A549 (cell line): ENCODE data around the gene TIPARP.
"Not testable (repeated sequence)": the region's sequence is repeated elsewhere in the genome, so short reads cannot be mapped to it uniquely, and the experiment has no call there.

ENCODE experiments used
- CEBPB ChIP-seq, 2 experiments: fragments of >200 bp in 1 of 2; sonication (Bioruptor Twin) in 1 of 2; formaldehyde crosslinking in 1 of 2; IDR thresholded peaks; 2 replicates each; pipeline ENCODE4 v1.6.1; 2012 to 2016
- MYC ChIP-seq: IDR thresholded peaks from 2 replicates; pipeline ENCODE4 v1.6.1; 2012; ENCODE audit warnings: mild to moderate bottlenecking, inconsistent platforms, low read length, improper control_type of control experiment, borderline replicate concordance
- RFX5 ChIP-seq: fragments of 450-650 bp; IDR thresholded peaks from 2 replicates; pipeline ENCODE4 v1.7.1; 2014; ENCODE audit warnings: antibody characterized with exemption, mild to moderate bottlenecking, moderate library complexity
- SMC3 ChIP-seq: fragments of >200 bp; sonication (Bioruptor Twin); formaldehyde crosslinking; IDR thresholded peaks from 3 replicates; pipeline ENCODE4 v1.6.1; 2018; ENCODE audit warnings: inconsistent platforms
- ZNF302 ChIP-seq: fragments of 250-450 bp; sonication (Bioruptor Pico); IDR thresholded peaks from 2 replicates; pipeline ENCODE4 v1.9.0; 2021; ENCODE audit warnings: inconsistent platforms, mild to moderate bottlenecking, moderate library complexity
- TF ChIP-seq, protein P1 (sequence below): fragments of >200 bp; sonication (Bioruptor Twin); formaldehyde crosslinking; IDR thresholded peaks from 3 replicates; pipeline ENCODE4 v1.5.1; 2016
- TF ChIP-seq, protein P2 (sequence below): IDR thresholded peaks from 2 replicates; pipeline ENCODE4 v1.6.1; 2012; ENCODE audit warnings: low read depth, borderline replicate concordance

- TF ChIP-seq, protein P1, sequence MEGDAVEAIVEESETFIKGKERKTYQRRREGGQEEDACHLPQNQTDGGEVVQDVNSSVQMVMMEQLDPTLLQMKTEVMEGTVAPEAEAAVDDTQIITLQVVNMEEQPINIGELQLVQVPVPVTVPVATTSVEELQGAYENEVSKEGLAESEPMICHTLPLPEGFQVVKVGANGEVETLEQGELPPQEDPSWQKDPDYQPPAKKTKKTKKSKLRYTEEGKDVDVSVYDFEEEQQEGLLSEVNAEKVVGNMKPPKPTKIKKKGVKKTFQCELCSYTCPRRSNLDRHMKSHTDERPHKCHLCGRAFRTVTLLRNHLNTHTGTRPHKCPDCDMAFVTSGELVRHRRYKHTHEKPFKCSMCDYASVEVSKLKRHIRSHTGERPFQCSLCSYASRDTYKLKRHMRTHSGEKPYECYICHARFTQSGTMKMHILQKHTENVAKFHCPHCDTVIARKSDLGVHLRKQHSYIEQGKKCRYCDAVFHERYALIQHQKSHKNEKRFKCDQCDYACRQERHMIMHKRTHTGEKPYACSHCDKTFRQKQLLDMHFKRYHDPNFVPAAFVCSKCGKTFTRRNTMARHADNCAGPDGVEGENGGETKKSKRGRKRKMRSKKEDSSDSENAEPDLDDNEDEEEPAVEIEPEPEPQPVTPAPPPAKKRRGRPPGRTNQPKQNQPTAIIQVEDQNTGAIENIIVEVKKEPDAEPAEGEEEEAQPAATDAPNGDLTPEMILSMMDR = not testable (repeated sequence)
- TF ChIP-seq RFX5; ZNF302; CEBPB (IDR thresholded peaks at IDR 0.05); MYC; SMC3: not testable (repeated sequence)
- TF ChIP-seq, protein P2, sequence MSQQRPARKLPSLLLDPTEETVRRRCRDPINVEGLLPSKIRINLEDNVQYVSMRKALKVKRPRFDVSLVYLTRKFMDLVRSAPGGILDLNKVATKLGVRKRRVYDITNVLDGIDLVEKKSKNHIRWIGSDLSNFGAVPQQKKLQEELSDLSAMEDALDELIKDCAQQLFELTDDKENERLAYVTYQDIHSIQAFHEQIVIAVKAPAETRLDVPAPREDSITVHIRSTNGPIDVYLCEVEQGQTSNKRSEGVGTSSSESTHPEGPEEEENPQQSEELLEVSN = not testable (repeated sequence)
These were observed 21.7 kb upstream of the TIPARP start for GRCh38 chr3:156652661-156653060.
